HG03175 (cell line): ENCODE results near the gene FXYD7.

Experiments used
- ATAC-seq: cut with Tn5 transposase; IDR thresholded peaks from one replicate; pipeline ENCODE4 v1.9.1; 2021; ENCODE audit warnings: mild to moderate bottlenecking, moderate library complexity; ENCODE audit not compliant: unreplicated experiment

FXYD7 gene

GRCh38 chr19:35109395-35110112 is 33.5 kb upstream of the FXYD7 start:
- ATAC-seq = no peak

- ATAC-seq = no peak
Observed at GRCh38 chr19:35110974-35111373, 32.1 kb upstream of the FXYD7 start.

- ATAC-seq = no peak
Observed at GRCh38 chr19:35112995-35113688, 29.9 kb upstream of the FXYD7 start.

GRCh38 chr19:35114353-35115176 is 28.5 kb upstream of the FXYD7 start:
- ATAC-seq = no peak

GRCh38 chr19:35115177-35115951 is 27.7 kb upstream of the FXYD7 start, which contains the start of gene FXYD3:
FXYD3 (plus strand) TSS chr19:35115823; CDS start chr19:35119377, 3,554 bp downstream.
- ATAC-seq = no peak

GRCh38 chr19:35116072-35116801 is 26.8 kb upstream of the FXYD7 start:
- no peak for ATAC-seq

- no peak for ATAC-seq
Observed at GRCh38 chr19:35117116-35117515, 25.9 kb upstream of the FXYD7 start.

GRCh38 chr19:35117799-35118198 is 25.3 kb upstream of the FXYD7 start:
- ATAC-seq = no peak

- no peak for ATAC-seq
Observed at GRCh38 chr19:35118268-35119020, 24.6 kb upstream of the FXYD7 start.

- no peak for ATAC-seq
Observed at GRCh38 chr19:35119091-35119490, 24.0 kb upstream of the FXYD7 start.

- ATAC-seq = no peak
Observed at GRCh38 chr19:35119578-35120155, 23.4 kb upstream of the FXYD7 start.

GRCh38 chr19:35120492-35120891 is 22.6 kb upstream of the FXYD7 start:
- no peak for ATAC-seq

GRCh38 chr19:35120898-35121297 is 22.2 kb upstream of the FXYD7 start:
- no peak for ATAC-seq

GRCh38 chr19:35122687-35123551 is 20.1 kb upstream of the FXYD7 start:
- ATAC-seq = no peak

- no peak for ATAC-seq
Observed at GRCh38 chr19:35123573-35123972, 19.5 kb upstream of the FXYD7 start.

- ATAC-seq = peak; percentile 65
Observed at GRCh38 chr19:35124098-35125060, 18.7 kb upstream of the FXYD7 start.

- no peak for ATAC-seq
Observed at GRCh38 chr19:35125270-35125717, 17.8 kb upstream of the FXYD7 start.
